Esophagus muscularis mucosa (tissue), 4 donors: ENCODE results near the gene RTN4. TPM values are rescaled to one million over a fixed set of nuclear protein-coding genes. Genes with fewer than 3 reads are reported as not detected.

Experiments used
- DNase-seq: peaks from one replicate; pipeline ENCODE4 v3.0.0-alpha.2; 2017; ENCODE audit errors: extremely low spot score
- H3K27ac ChIP-seq, 4 donors: fragments of 200-600 bp; sonication (generic); replicated peaks in 1 of 4; 1 replicate in 3 of 4; 2 replicates in 1 of 4; pipeline ENCODE4 v1.5.1; 2016 to 2019; ENCODE audit warnings: mild to moderate bottlenecking in 1 of 4
- H3K27me3 ChIP-seq, 4 donors: fragments of 200-600 bp; sonication (generic); one replicate each; pipeline versions ENCODE4 v1.5.1 to v1.6.0; 2016 to 2019
- H3K36me3 ChIP-seq, 4 donors: fragments of 200-600 bp; sonication (generic); one replicate each; pipeline ENCODE4 v1.5.1; 2016 to 2019
- H3K4me1 ChIP-seq, 4 donors: fragments of 200-600 bp; sonication (generic); one replicate each; pipeline ENCODE4 v1.5.1; 2016 to 2019
- H3K4me3 ChIP-seq, 4 donors: fragments of 200-600 bp; sonication (generic); 1 replicate in 2 of 4; 2 replicates in 2 of 4; pipeline ENCODE4 v1.5.1; 2016 to 2019; ENCODE audit warnings: mild to moderate bottlenecking in 4 of 4, moderate library complexity in 1 of 4
- H3K9me3 ChIP-seq, 4 donors: fragments of 200-600 bp; sonication (generic); 1 replicate in 3 of 4; 2 replicates in 1 of 4; pipeline ENCODE4 v1.5.1; 2016 to 2019
- CTCF ChIP-seq, 3 experiments: fragments of 200-600 bp in 2 of 3; fragments of 450-650 bp in 1 of 3; sonication (generic) in 2 of 3; IDR thresholded peaks; one replicate each; pipeline ENCODE4 v1.5.1; 2017 to 2019; ENCODE audit warnings: antibody characterized with exemption in 3 of 3, mild to moderate bottlenecking in 2 of 3, moderate library complexity in 1 of 3
- EP300 ChIP-seq: sonication (generic); formaldehyde crosslinking; IDR thresholded peaks from one replicate; pipeline ENCODE4 v1.6.1; 2017; ENCODE audit warnings: antibody characterized with exemption
- POLR2A ChIP-seq: fragments of 450-650 bp; IDR thresholded peaks from one replicate; pipeline ENCODE4 v1.6.1; 2017; ENCODE audit warnings: antibody characterized with exemption, moderate library complexity, mild to moderate bottlenecking, low read depth
- POLR2AphosphoS5 ChIP-seq, 2 donors: sonication (generic); formaldehyde crosslinking; IDR thresholded peaks; one replicate each; pipeline ENCODE4 v1.6.1; 2017; ENCODE audit warnings: antibody characterized with exemption in 2 of 2
- WGBS: methylation state at CpG from one replicate; pipeline ENCODE4 v1.1.5; 2018; 5-methylcytosine and 5-hydroxymethylcytosine counted together
- intact Hi-C: fragments of 100-400 bp; cut with DNase I; formaldehyde crosslinking; loops from one replicate; pipeline ENCODE4 v1.15.1; 2023
- total RNA-seq, 4 donors: library from RNA; depleted of rRNA; stranded (reverse); fragments of >200 nt; gene quantifications; one replicate each; pipeline versions ENCODE4 v1.1.0 to v1.2.1, GENCODE V29; 2016

The RTN4 gene
- total RNA-seq, 4 donors from 2014 or later, result 214 to 272 (median 251) TPM

DNA sequence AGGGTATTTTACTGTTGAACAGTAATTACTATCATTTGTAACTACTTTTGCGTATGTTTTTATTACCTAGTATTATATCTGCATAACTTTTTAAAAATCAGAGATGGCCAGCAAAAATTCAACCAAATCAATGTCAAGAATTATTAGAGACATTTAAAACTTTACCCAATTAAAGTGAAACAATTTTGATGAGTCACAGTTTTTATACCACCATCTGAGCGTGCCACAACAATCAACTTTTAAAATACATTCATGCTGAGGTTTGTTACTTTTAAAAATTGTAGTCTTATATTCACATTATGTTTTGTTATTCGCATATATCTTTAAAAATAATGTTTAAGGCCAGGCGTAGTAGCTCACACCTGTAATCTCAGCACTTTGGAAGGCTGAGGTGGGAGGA lies 114.9 kb downstream of the RTN4 start:
- H3K4me3 ChIP-seq, result no peak overlapping the region
- no peaks in the 10 kb centered on the region for H3K36me3 ChIP-seq
- no peaks in the 10 kb centered on the region for H3K4me1 ChIP-seq
- no peaks in the 10 kb centered on the region for H3K27me3 ChIP-seq
- intact Hi-C loops, result no loop called here
- DNase-seq, result no peak
- peaks cover 0 to 10% (median 3%) of the 10 kb centered on the region in 4 donors for H3K9me3 ChIP-seq
- WGBS, result 92% methylated on average over 4 of the region's 4 CpGs
- TF ChIP-seq POLR2A, result no peak
- no peak for TF ChIP-seq CTCF (IDR thresholded peaks at IDR 0.05)
- no peak for TF ChIP-seq EP300
- no peak for TF ChIP-seq POLR2AphosphoS5 (IDR thresholded peaks at IDR 0.05)
- no peak overlapping the region for H3K27ac ChIP-seq

DNA sequence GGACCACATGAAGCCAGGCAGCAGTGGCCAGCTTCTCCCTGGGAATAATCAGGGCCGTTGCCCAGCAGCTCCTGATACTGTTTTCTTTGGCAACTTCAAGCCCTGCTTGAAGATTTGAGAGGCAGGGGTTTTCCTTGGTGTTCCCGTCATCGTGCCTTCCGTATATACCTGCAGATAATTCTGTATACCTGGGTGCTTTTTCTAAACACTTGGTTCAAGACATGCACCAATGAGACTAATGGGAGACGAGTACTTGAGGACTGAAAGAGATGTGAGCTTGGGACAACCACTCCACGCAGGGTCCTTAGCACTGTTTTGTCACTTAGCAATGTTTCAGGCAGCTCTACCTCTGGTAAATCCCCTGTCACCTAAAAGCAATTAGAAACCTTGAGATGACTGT lies 118.8 kb downstream of the RTN4 start:
- 82% methylated on average over 6 of the region's 6 CpGs for WGBS
- Histone ChIP-seq H3K9me3 (no peaks in the 10 kb centered on the region), H3K4me3 (no peak overlapping the region), H3K27ac (no peak overlapping the region), H3K4me1 (no peaks in the 10 kb centered on the region), H3K27me3 (no peaks in the 10 kb centered on the region), H3K36me3 (no peaks in the 10 kb centered on the region)
- TF ChIP-seq POLR2A (no peak), EP300 (no peak), POLR2AphosphoS5 (IDR thresholded peaks at IDR 0.05) (no peak), CTCF (IDR thresholded peaks at IDR 0.05) (no peak)
- intact Hi-C loops, result no loop called here
- no peak for DNase-seq

DNA sequence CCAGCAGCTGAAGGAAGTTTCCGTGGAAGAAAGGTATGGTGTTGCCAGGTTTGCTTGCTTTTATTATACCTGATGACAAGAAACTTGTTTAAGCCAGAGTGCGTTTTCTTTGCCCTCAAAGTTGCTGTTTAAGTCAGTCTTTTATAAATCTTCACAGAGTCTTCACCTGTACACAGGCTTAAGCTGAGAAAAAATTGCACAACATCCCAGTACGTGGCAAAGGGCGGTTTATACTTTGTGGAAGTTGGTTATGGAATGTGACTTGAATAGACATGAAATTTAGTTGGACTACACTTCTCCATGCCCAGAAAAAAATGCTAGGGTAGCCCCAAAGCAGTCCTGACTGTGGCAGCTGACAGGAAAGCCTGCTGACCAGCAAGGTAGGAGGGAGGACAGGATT lies 121.5 kb downstream of the RTN4 start:
- peak; percentile 55 for DNase-seq
- Histone ChIP-seq H3K36me3 (no peaks in the 10 kb centered on the region), H3K4me1 (no peaks in the 10 kb centered on the region), H3K9me3 (no peaks in the 10 kb centered on the region), H3K4me3 (no peak overlapping the region), H3K27me3 (no peaks in the 10 kb centered on the region), H3K27ac (no peak overlapping the region)
- WGBS, result 88% methylated on average over 4 of the region's 4 CpGs
- TF ChIP-seq POLR2A, result no peak
- TF ChIP-seq EP300, result no peak
- no peak for TF ChIP-seq POLR2AphosphoS5 (IDR thresholded peaks at IDR 0.05)
- TF ChIP-seq CTCF (IDR thresholded peaks at IDR 0.05), result no peak
- intact Hi-C loops, result no loop called here

DNA sequence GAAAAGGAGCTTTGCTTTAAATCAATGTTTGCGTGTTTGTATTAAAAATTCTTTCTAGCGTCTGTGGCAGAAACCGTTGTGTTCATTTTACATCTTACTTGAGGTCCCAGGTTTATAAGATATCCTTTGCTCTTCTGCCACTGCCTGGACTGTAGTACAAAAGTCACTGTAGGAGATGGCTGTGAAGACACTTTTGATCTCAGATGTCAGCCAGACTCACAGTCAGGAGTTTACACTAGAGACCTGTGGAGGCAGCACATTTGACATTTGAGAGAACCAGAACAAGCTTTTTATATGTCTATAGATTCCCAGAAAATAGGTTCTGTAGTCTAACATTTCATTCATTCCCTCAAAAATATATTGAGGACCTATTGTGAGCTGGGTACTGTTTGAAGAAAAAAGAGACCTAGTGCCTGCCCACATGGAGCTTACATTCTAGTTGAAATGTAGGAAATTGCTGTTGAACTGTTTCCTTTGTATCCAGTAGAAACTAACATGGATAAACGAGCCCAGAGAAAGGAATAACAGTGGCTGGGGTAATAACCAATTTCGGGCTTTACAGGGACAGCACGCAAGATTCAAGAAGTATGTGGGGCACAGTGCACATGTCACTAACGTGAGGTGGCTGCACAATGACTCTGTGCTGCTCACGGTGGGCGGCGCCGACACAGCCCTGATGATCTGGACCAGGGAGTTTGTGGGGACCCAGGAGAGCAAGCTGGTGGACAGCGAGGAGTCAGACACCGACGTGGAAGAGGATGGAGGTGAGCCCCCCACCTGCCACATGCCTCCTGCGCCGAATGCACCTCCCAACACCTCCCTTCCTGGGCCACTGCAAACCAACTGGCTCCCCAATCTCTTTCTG lies 122.3 kb downstream of the RTN4 start:
- Histone ChIP-seq H3K4me1 (no peaks in the 10 kb centered on the region), H3K9me3 (no peaks in the 10 kb centered on the region), H3K27me3 (no peaks in the 10 kb centered on the region), H3K36me3 (no peaks in the 10 kb centered on the region), H3K27ac (no peak overlapping the region), H3K4me3 (no peak overlapping the region)
- TF ChIP-seq POLR2AphosphoS5 (IDR thresholded peaks at IDR 0.05) (no peak), EP300 (no peak), POLR2A (no peak), CTCF (IDR thresholded peaks at IDR 0.05) (no peak)
- peak; percentile 34 for DNase-seq
- intact Hi-C loops, result no loop called here
- WGBS, result 89% methylated on average over 16 of the region's 16 CpGs
